GM23338 (cell line): ENCODE results near the gene VPS16. TPM values are rescaled to one million over a fixed set of nuclear protein-coding genes. Genes with fewer than 3 reads are reported as not detected.

ENCODE experiments used
- ATAC-seq: fragments of 200-7000 bp; cut with Tn5 transposase; 3 replicates; pipeline ENCODE4 v1.9.1; 2020
- DNase-seq: peaks from one replicate; pipeline ENCODE4 v3.0.0-alpha.2; 2015; ENCODE audit warnings: low spot score
- H2AFZ ChIP-seq: fragments of 200-600 bp; sonication (generic); 2 replicates; pipeline ENCODE4 v1.8.0; 2016; ENCODE audit warnings: antibody characterized with exemption, mild to moderate bottlenecking, moderate library complexity
- H3F3A ChIP-seq: fragments of 200-600 bp; sonication (generic); replicated peaks from 2 replicates; pipeline ENCODE4 v1.8.0; 2017; ENCODE audit warnings: antibody characterized with exemption, mixed run types, low read depth
- H3K27ac ChIP-seq: fragments of 200-600 bp; sonication (generic); 2 replicates; pipeline ENCODE4 v1.6.1; 2016; ENCODE audit warnings: low read depth
- H3K27me3 ChIP-seq: fragments of 200-600 bp; sonication (generic); 2 replicates; pipeline ENCODE4 v1.8.0; 2016; ENCODE audit warnings: mild to moderate bottlenecking, mixed run types, moderate library complexity; ENCODE audit not compliant: insufficient read depth
- H3K36me3 ChIP-seq: fragments of 200-600 bp; sonication (generic); 2 replicates; pipeline ENCODE4 v1.8.0; 2016; ENCODE audit warnings: mild to moderate bottlenecking; ENCODE audit not compliant: insufficient read depth
- H3K4me1 ChIP-seq: fragments of 200-600 bp; sonication (generic); 2 replicates; pipeline ENCODE4 v1.8.0; 2016; ENCODE audit warnings: mild to moderate bottlenecking, moderate library complexity; ENCODE audit not compliant: insufficient read depth
- H3K4me2 ChIP-seq: fragments of 200-600 bp; sonication (generic); 2 replicates; pipeline ENCODE4 v1.7.1; 2017; ENCODE audit warnings: mixed run types
- H3K4me3 ChIP-seq: fragments of 200-600 bp; sonication (generic); 2 replicates; pipeline ENCODE4 v1.6.1; 2016; ENCODE audit warnings: mixed run types
- H3K79me2 ChIP-seq: fragments of 200-600 bp; sonication (generic); replicated peaks from 2 replicates; pipeline ENCODE4 v1.8.0; 2017; ENCODE audit warnings: mild to moderate bottlenecking; ENCODE audit not compliant: insufficient read depth
- H3K9me2 ChIP-seq: fragments of 200-600 bp; sonication (generic); 2 replicates; pipeline ENCODE4 v1.8.0; 2017; ENCODE audit not compliant: insufficient read depth
- H4K20me1 ChIP-seq: fragments of 200-600 bp; sonication (generic); replicated peaks from 2 replicates; pipeline ENCODE4 v1.8.0; 2017; ENCODE audit warnings: mild to moderate bottlenecking; ENCODE audit not compliant: insufficient read depth
- H3K27ac Mint-ChIP-seq: 2 replicates; pipeline ENCODE4 v1.8.0; 2020; ENCODE audit warnings: inconsistent platforms, mild to moderate bottlenecking, moderate library complexity, mixed read lengths
- H3K27me3 Mint-ChIP-seq: 3 replicates; pipeline ENCODE4 v1.8.0; 2022; ENCODE audit warnings: low read depth, mild to moderate bottlenecking, moderate library complexity, mixed read lengths, inconsistent platforms; ENCODE audit not compliant: insufficient read depth, poor library complexity
- H3K36me3 Mint-ChIP-seq: 3 replicates; pipeline ENCODE4 v1.8.0; 2021; ENCODE audit warnings: low read depth, mild to moderate bottlenecking, inconsistent platforms, moderate library complexity, mixed read lengths
- H3K4me1 Mint-ChIP-seq: 3 replicates; pipeline ENCODE4 v1.8.0; 2020; ENCODE audit warnings: mild to moderate bottlenecking, inconsistent platforms, mixed read lengths
- H3K4me3 Mint-ChIP-seq: 3 replicates; pipeline ENCODE4 v1.8.0; 2021; ENCODE audit warnings: moderate library complexity, mild to moderate bottlenecking, inconsistent platforms, mixed read lengths
- H3K9me3 Mint-ChIP-seq: 3 replicates; pipeline ENCODE4 v1.8.0; 2020; ENCODE audit warnings: moderate library complexity, mild to moderate bottlenecking, inconsistent platforms, mixed read lengths
- CTCF ChIP-seq, 2 experiments: fragments of 200-600 bp in 1 of 2; sonication (generic) in 1 of 2; conservative IDR thresholded peaks; 2 replicates each; pipeline versions ENCODE4 v1.5.1 to v1.6.1; 2016 to 2017; ENCODE audit warnings: antibody characterized with exemption in 2 of 2, low read depth in 2 of 2, mild to moderate bottlenecking in 2 of 2, moderate library complexity in 1 of 2
- EZH2 ChIP-seq: fragments of 200-600 bp; sonication (generic); IDR thresholded peaks from one replicate; pipeline ENCODE4 v1.8.0; 2017; ENCODE audit warnings: antibody characterized with exemption, mild to moderate bottlenecking, low read depth; ENCODE audit not compliant: unreplicated experiment
- EZH2phosphoT487 ChIP-seq: fragments of 200-600 bp; sonication (generic); IDR thresholded peaks from one replicate; pipeline ENCODE4 v1.8.1; 2018; ENCODE audit warnings: antibody characterized with exemption; ENCODE audit not compliant: unreplicated experiment
- POLR2AphosphoS5 ChIP-seq: IDR thresholded peaks from 2 replicates; pipeline ENCODE4 v1.6.1; 2016; ENCODE audit warnings: antibody characterized with exemption, low read depth
- ZNF114 ChIP-seq: fragments of 250-450 bp; sonication (Bioruptor Pico); IDR thresholded peaks from 2 replicates; pipeline ENCODE4 v1.5.0; 2020; ENCODE audit warnings: mild to moderate bottlenecking, moderate library complexity
- polyA plus RNA-seq: library from polyadenylated mRNA; unstranded; fragments of >200 nt; fragmentation: Nextera tagmentation; extraction: Ambion mirVana; gene quantifications from 2 replicates; pipeline ENCODE4 v1.2.1, GENCODE V29; 2016
- total RNA-seq: library from RNA; depleted of rRNA; stranded (reverse); fragments of >200 nt; shearing (Covaris generic); gene quantifications from 2 replicates; pipeline ENCODE4 v1.2.3, GENCODE V29; 2014
- TF ChIP-seq, protein P1 (sequence below): fragments of 250-450 bp; sonication (Bioruptor Pico); IDR thresholded peaks from 2 replicates; pipeline ENCODE4 v1.5.0; 2020; ENCODE audit warnings: mild to moderate bottlenecking, moderate library complexity

VPS16 gene
- total and polyA plus RNA-seq, 2 experiments from 2014 or later: 11.2 to 17.7 TPM

- peaks cover 98% of the 10 kb centered on the region for H3K79me2 ChIP-seq
- H3K27ac ChIP-seq: no peak overlapping the region
- Mint-ChIP-seq H3K27me3 (peaks cover 1% of the 10 kb centered on the region), H3K4me1 (peaks cover 6% of the 10 kb centered on the region), H3K9me3 (no peaks in the 10 kb centered on the region), H3K36me3 (no peaks in the 10 kb centered on the region), H3K4me3 (no peak overlapping the region), H3K27ac (no peak overlapping the region)
- no peak overlapping the region for H2AFZ ChIP-seq
- no peaks in the 10 kb centered on the region for H3F3A ChIP-seq
- TF ChIP-seq CTCF (conservative IDR thresholded peaks at IDR 0.05; ENCODE audit: low read depth in 2 of 2) (no peak), ZNF114 (no peak), EZH2phosphoT487 (no peak), EZH2 (no peak)
- DNase-seq (no peak), ATAC-seq (no peak)
- no peaks in the 10 kb centered on the region for H3K27me3 ChIP-seq
- no peaks in the 10 kb centered on the region for H3K36me3 ChIP-seq
- no peaks in the 10 kb centered on the region for H3K9me2 ChIP-seq
- no peak overlapping the region for H3K4me2 ChIP-seq
- peaks cover 27% of the 10 kb centered on the region for H4K20me1 ChIP-seq
- peaks cover 16% of the 10 kb centered on the region for H3K4me1 ChIP-seq
- H3K4me3 ChIP-seq: no peak overlapping the region
Observed at GRCh38 chr20:2883726-2884637, 43.4 kb downstream of the VPS16 start.

DNA sequence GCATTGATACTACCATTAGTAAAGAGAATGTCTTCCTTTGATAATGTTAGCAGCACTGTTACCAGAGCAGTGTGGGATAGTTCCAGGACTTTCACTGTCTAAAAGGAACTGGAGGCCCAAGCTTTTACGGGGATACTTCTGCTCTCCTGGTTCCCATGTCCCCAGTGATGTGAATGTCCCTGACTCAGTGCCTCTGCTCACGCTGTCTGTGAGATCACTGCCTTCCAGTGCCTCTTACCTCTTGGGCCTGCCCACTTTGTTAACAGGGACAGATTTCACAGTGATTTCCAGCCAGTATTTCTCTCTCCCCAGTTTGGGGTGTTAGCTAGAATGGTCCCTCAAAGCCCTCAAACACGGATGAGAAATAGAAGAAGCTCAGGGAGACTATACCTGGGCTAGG is 47.2 kb downstream of the VPS16 start:
- H3K27me3 ChIP-seq: no peaks in the 10 kb centered on the region
- H4K20me1 ChIP-seq: peaks cover 36% of the 10 kb centered on the region
- no peaks in the 10 kb centered on the region for H3K9me2 ChIP-seq
- no peak overlapping the region for H3K27ac Mint-ChIP-seq
- H3K9me3 Mint-ChIP-seq: no peaks in the 10 kb centered on the region
- ATAC-seq (no peak), DNase-seq (no peak)
- no peak overlapping the region for H3K4me3 ChIP-seq
- TF ChIP-seq EZH2phosphoT487 (no peak), EZH2 (no peak)
- H3K4me3 Mint-ChIP-seq: no peak overlapping the region
- no peak overlapping the region for H3K4me2 ChIP-seq
- H3K79me2 ChIP-seq: peaks cover 97% of the 10 kb centered on the region
- H3K4me1 ChIP-seq: peaks cover 1% of the 10 kb centered on the region; the same call in 1 of the 2 replicates
- H3K27ac ChIP-seq: no peak overlapping the region
- peaks cover 1% of the 10 kb centered on the region for H3K27me3 Mint-ChIP-seq
- no peak overlapping the region for H2AFZ ChIP-seq
- no peaks in the 10 kb centered on the region for H3F3A ChIP-seq
- H3K36me3 Mint-ChIP-seq: no peaks in the 10 kb centered on the region
- H3K4me1 Mint-ChIP-seq: no peaks in the 10 kb centered on the region; the same call in 1 of the 3 replicates
- no peaks in the 10 kb centered on the region for H3K36me3 ChIP-seq

DNA sequence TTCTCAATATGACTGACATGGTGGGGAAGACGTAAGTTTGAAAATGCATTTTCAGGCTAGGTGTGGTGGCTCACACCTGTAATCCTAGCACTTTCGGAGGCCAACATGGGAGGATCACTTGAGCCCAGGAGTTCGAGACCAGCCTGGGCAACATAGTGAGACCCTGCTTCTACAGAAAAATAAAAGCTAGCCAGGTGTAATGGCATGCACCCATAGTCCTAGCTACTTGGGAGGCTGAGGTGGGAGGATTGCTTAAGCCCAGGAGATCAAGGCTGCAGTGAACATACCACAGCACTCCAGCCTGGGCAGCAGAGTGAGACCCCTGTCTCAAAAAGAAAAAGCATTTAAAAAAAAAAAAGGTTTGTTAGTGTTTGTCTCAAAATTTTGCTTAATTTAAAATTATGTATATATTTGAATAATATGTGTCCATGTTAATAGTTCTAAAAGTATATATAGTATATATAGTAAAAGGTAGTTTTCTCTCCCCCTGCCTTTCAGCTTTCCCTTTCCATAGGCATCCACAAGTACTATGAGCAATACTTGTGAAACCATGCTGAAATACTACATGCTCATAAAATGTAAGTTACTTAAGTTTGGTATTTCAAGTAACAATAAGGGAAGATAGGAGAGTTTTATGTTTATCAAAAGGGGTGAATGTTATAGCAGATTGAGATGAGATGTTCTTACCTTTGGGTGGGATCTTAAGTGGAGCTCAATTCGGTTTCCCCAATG is 47.8 kb downstream of the VPS16 start:
- H3K4me1 ChIP-seq: no peaks in the 10 kb centered on the region
- H2AFZ ChIP-seq: no peak overlapping the region
- ATAC-seq (no peak), DNase-seq (no peak)
- Mint-ChIP-seq H3K4me1 (no peaks in the 10 kb centered on the region; the same call in 2 of the 3 replicates), H3K9me3 (no peaks in the 10 kb centered on the region), H3K27ac (no peak overlapping the region), H3K36me3 (no peaks in the 10 kb centered on the region), H3K27me3 (no peaks in the 10 kb centered on the region), H3K4me3 (no peak overlapping the region)
- no peaks in the 10 kb centered on the region for H3K9me2 ChIP-seq
- H3K4me3 ChIP-seq: no peak overlapping the region
- no peak overlapping the region for H3K27ac ChIP-seq
- no peak overlapping the region for H3K4me2 ChIP-seq
- H3K36me3 ChIP-seq: no peaks in the 10 kb centered on the region
- peaks cover 99% of the 10 kb centered on the region for H3K79me2 ChIP-seq
- H4K20me1 ChIP-seq: peaks cover 42% of the 10 kb centered on the region
- H3K27me3 ChIP-seq: no peaks in the 10 kb centered on the region
- H3F3A ChIP-seq: no peaks in the 10 kb centered on the region
- TF ChIP-seq POLR2AphosphoS5: no peak
- TF ChIP-seq, protein P1, sequence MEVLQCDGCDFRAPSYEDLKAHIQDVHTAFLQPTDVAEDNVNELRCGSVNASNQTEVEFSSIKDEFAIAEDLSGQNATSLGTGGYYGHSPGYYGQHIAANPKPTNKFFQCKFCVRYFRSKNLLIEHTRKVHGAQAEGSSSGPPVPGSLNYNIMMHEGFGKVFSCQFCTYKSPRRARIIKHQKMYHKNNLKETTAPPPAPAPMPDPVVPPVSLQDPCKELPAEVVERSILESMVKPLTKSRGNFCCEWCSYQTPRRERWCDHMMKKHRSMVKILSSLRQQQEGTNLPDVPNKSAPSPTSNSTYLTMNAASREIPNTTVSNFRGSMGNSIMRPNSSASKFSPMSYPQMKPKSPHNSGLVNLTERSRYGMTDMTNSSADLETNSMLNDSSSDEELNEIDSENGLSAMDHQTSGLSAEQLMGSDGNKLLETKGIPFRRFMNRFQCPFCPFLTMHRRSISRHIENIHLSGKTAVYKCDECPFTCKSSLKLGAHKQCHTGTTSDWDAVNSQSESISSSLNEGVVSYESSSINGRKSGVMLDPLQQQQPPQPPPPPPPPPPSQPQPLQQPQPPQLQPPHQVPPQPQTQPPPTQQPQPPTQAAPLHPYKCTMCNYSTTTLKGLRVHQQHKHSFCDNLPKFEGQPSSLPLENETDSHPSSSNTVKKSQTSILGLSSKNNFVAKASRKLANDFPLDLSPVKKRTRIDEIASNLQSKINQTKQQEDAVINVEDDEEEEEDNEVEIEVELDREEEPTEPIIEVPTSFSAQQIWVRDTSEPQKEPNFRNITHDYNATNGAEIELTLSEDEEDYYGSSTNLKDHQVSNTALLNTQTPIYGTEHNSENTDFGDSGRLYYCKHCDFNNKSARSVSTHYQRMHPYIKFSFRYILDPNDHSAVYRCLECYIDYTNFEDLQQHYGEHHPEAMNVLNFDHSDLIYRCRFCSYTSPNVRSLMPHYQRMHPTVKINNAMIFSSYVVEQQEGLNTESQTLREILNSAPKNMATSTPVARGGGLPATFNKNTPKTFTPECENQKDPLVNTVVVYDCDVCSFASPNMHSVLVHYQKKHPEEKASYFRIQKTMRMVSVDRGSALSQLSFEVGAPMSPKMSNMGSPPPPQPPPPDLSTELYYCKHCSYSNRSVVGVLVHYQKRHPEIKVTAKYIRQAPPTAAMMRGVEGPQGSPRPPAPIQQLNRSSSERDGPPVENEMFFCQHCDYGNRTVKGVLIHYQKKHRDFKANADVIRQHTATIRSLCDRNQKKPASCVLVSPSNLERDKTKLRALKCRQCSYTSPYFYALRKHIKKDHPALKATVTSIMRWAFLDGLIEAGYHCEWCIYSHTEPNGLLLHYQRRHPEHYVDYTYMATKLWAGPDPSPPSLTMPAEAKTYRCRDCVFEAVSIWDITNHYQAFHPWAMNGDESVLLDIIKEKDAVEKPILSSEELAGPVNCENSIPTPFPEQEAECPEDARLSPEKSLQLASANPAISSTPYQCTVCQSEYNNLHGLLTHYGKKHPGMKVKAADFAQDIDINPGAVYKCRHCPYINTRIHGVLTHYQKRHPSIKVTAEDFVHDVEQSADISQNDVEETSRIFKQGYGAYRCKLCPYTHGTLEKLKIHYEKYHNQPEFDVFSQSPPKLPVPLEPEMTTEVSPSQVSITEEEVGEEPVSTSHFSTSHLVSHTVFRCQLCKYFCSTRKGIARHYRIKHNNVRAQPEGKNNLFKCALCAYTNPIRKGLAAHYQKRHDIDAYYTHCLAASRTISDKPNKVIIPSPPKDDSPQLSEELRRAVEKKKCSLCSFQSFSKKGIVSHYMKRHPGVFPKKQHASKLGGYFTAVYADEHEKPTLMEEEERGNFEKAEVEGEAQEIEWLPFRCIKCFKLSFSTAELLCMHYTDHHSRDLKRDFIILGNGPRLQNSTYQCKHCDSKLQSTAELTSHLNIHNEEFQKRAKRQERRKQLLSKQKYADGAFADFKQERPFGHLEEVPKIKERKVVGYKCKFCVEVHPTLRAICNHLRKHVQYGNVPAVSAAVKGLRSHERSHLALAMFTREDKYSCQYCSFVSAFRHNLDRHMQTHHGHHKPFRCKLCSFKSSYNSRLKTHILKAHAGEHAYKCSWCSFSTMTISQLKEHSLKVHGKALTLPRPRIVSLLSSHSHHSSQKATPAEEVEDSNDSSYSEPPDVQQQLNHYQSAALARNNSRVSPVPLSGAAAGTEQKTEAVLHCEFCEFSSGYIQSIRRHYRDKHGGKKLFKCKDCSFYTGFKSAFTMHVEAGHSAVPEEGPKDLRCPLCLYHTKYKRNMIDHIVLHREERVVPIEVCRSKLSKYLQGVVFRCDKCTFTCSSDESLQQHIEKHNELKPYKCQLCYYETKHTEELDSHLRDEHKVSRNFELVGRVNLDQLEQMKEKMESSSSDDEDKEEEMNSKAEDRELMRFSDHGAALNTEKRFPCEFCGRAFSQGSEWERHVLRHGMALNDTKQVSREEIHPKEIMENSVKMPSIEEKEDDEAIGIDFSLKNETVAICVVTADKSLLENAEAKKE (CRISPR knock-in tag): no peak
